ENCODE data around the gene TRH.
"Not testable (repeated sequence)": the region's sequence is repeated elsewhere in the genome, so short reads cannot be mapped to it uniquely, and the experiment has no call there.

Gene TRH

GRCh38 chr3:129966876-129967275 is 7.6 kb upstream of the TRH start:
- no peak for DNase-seq

GRCh38 chr3:129967761-129968160 is 6.8 kb upstream of the TRH start:
- DNase-seq = no peak

GRCh38 chr3:129971351-129972052 is 3.0 kb upstream of the TRH start:
- no peak for DNase-seq

GRCh38 chr3:129972301-129972700 is 2.2 kb upstream of the TRH start:
- DNase-seq = no peak

GRCh38 chr3:129973853-129974563 is 512 bp upstream of the TRH start:
- no peak for DNase-seq

- peak; percentile 16 for DNase-seq
Observed at GRCh38 chr3:129974833-129975704, 549 bp downstream of the TRH start.

- DNase-seq = no peak
Observed at GRCh38 chr3:129975705-129976048, 1.2 kb downstream of the TRH start.

GRCh38 chr3:129976286-129976685 is 1.8 kb downstream of the TRH start:
- DNase-seq = no peak

- no peak for DNase-seq
Observed at GRCh38 chr3:129978123-129978522, 3.6 kb downstream of the TRH start.

GRCh38 chr3:129979905-129980304 is 5.4 kb downstream of the TRH start:
- no peak for DNase-seq

GRCh38 chr3:129983561-129983960 is 9.0 kb downstream of the TRH start:
- no peak for DNase-seq

- no peak for DNase-seq
Observed at GRCh38 chr3:129984125-129984524, 9.6 kb downstream of the TRH start.

- no peak for DNase-seq
Observed at GRCh38 chr3:129985113-129985512, 10.6 kb downstream of the TRH start.

GRCh38 chr3:129988429-129988828 is 13.9 kb downstream of the TRH start:
- DNase-seq = no peak

GRCh38 chr3:129989414-129989813 is 14.9 kb downstream of the TRH start:
- no peak for DNase-seq

GRCh38 chr3:129992781-129993180 is 18.3 kb downstream of the TRH start:
- no peak for DNase-seq

GRCh38 chr3:129994883-129995559 is 20.5 kb downstream of the TRH start:
- no peak for DNase-seq

GRCh38 chr3:129996073-129996472 is 21.6 kb downstream of the TRH start:
- no peak for DNase-seq

GRCh38 chr3:129999176-129999575 is 24.7 kb downstream of the TRH start:
- DNase-seq = not testable (repeated sequence)

- peak; percentile 60 for DNase-seq
Observed at GRCh38 chr3:130002666-130003598, 28.4 kb downstream of the TRH start.

- DNase-seq = no peak
Observed at GRCh38 chr3:130010556-130010955, 36.0 kb downstream of the TRH start.

GRCh38 chr3:130012108-130012507 is 37.6 kb downstream of the TRH start:
- not testable (repeated sequence) for DNase-seq

All from activated gamma-delta T cell treated with Interleukin-2 at 50 U/mL for 16 hours (primary cell).